OCI-LY3 (cell line): ENCODE data around the gene HSPA12A.

Source experiments
- H2AFZ ChIP-seq: fragments of 200-600, 300-600 bp; shearing (Covaris generic); 2 replicates; pipeline ENCODE4 v1.6.0; 2014; ENCODE audit warnings: antibody characterized with exemption, low read depth, low read length
- H3K27ac ChIP-seq: fragments of 200-600, 300-600 bp; sonication (generic); 2 replicates; pipeline ENCODE4 v1.5.1; 2014; ENCODE audit warnings: mild to moderate bottlenecking, low read length, moderate library complexity, mixed read lengths
- H3K27me3 ChIP-seq: fragments of 200-600, 300-600 bp; sonication (generic); 2 replicates; pipeline ENCODE4 v1.6.1; 2014; ENCODE audit warnings: low read depth, low read length, mixed read lengths
- H3K36me3 ChIP-seq: fragments of 200-600, 300-600 bp; sonication (generic); replicated peaks from 2 replicates; pipeline ENCODE3; 2014; ENCODE audit warnings: low read depth, low read length, mixed read lengths
- H3K4me1 ChIP-seq: fragments of 300-600, 200-600 bp; sonication (generic); 2 replicates; pipeline ENCODE4 v1.6.1; 2014; ENCODE audit warnings: low read length, mixed read lengths
- H3K4me2 ChIP-seq: fragments of 200-600, 300-600 bp; sonication (generic); 2 replicates; pipeline ENCODE4 v1.6.1; 2014; ENCODE audit warnings: low read length, mixed read lengths
- H3K4me3 ChIP-seq: fragments of 300-600, 200-600 bp; sonication (generic); 2 replicates; pipeline ENCODE4 v1.5.1; 2014; ENCODE audit warnings: antibody characterized with exemption, mild to moderate bottlenecking, low read length, moderate library complexity
- H3K79me2 ChIP-seq: fragments of 300-600, 200-600 bp; shearing (Covaris generic); 2 replicates; pipeline ENCODE4 v1.6.1; 2014; ENCODE audit warnings: mild to moderate bottlenecking, low read length, mixed read lengths
- H3K9ac ChIP-seq: fragments of 300-600, 200-600 bp; shearing (Covaris generic); 2 replicates; pipeline ENCODE4 v1.6.0; 2014; ENCODE audit warnings: mild to moderate bottlenecking, low read length, moderate library complexity
- H3K9me3 ChIP-seq: fragments of 200-600, 300-600 bp; shearing (Covaris generic); 2 replicates; pipeline ENCODE4 v1.6.1; 2014; ENCODE audit warnings: low read length, mixed read lengths; ENCODE audit not compliant: insufficient read depth
- H4K20me1 ChIP-seq: fragments of 200-600, 300-600 bp; sonication (generic); 2 replicates; pipeline ENCODE4 v1.6.1; 2016; ENCODE audit warnings: low read length, mixed read lengths; ENCODE audit not compliant: insufficient read depth
- CTCF ChIP-seq: fragments of 200-600, 300-600 bp; sonication (generic); IDR thresholded peaks from 2 replicates; pipeline ENCODE4 v1.5.1; 2014; ENCODE audit warnings: antibody characterized with exemption, low read length, low read depth
- EZH2phosphoT487 ChIP-seq: fragments of 200-600 bp; shearing (Covaris generic); IDR thresholded peaks from 2 replicates; pipeline ENCODE4 v1.6.1; 2018; ENCODE audit warnings: antibody characterized with exemption, mixed run types, low read depth

The HSPA12A gene

GRCh38 chr10:116752563-116752962 is 10.2 kb upstream of the HSPA12A start:
- Histone ChIP-seq H3K4me2 (no peak overlapping the region), H3K36me3 (no peaks in the 10 kb centered on the region), H2AFZ (no peak overlapping the region), H3K9ac (no peak overlapping the region), H3K27ac (no peak overlapping the region), H3K9me3 (no peaks in the 10 kb centered on the region), H3K4me1 (no peaks in the 10 kb centered on the region), H3K79me2 (no peaks in the 10 kb centered on the region), H4K20me1 (no peaks in the 10 kb centered on the region), H3K27me3 (no peaks in the 10 kb centered on the region), H3K4me3 (no peak overlapping the region)
- no peak for TF ChIP-seq EZH2phosphoT487
- no peak for TF ChIP-seq CTCF

- H3K9ac ChIP-seq: no peak overlapping the region
- TF ChIP-seq CTCF (no peak), EZH2phosphoT487 (no peak)
- H3K27me3 ChIP-seq: no peaks in the 10 kb centered on the region
- no peak overlapping the region for H2AFZ ChIP-seq
- no peaks in the 10 kb centered on the region for H3K4me1 ChIP-seq
- no peak overlapping the region for H3K4me2 ChIP-seq
- no peaks in the 10 kb centered on the region for H3K36me3 ChIP-seq
- no peaks in the 10 kb centered on the region for H4K20me1 ChIP-seq
- no peaks in the 10 kb centered on the region for H3K9me3 ChIP-seq
- H3K27ac ChIP-seq: no peak overlapping the region
- H3K79me2 ChIP-seq: no peaks in the 10 kb centered on the region
- no peak overlapping the region for H3K4me3 ChIP-seq
Observed at GRCh38 chr10:116748471-116748870, 6.1 kb upstream of the HSPA12A start.

GRCh38 chr10:116748041-116748440 is 5.7 kb upstream of the HSPA12A start:
- H3K4me3 ChIP-seq: no peak overlapping the region
- H3K27me3 ChIP-seq: no peaks in the 10 kb centered on the region
- no peak overlapping the region for H2AFZ ChIP-seq

GRCh38 chr10:116747325-116747724 is 5.0 kb upstream of the HSPA12A start:
- TF ChIP-seq EZH2phosphoT487 (no peak), CTCF (no peak)
- H3K27me3 ChIP-seq: no peaks in the 10 kb centered on the region
- H2AFZ ChIP-seq: no peak overlapping the region
- no peak overlapping the region for H3K4me2 ChIP-seq
- no peaks in the 10 kb centered on the region for H4K20me1 ChIP-seq
- H3K27ac ChIP-seq: no peak overlapping the region
- no peak overlapping the region for H3K4me3 ChIP-seq
- H3K9me3 ChIP-seq: no peaks in the 10 kb centered on the region
- no peak overlapping the region for H3K9ac ChIP-seq
- no peaks in the 10 kb centered on the region for H3K4me1 ChIP-seq
- no peaks in the 10 kb centered on the region for H3K79me2 ChIP-seq
- H3K36me3 ChIP-seq: no peaks in the 10 kb centered on the region

More at GRCh38 chr10:116748041-116748440, 5.7 kb upstream of the HSPA12A start:
- Histone ChIP-seq H3K4me1 (no peaks in the 10 kb centered on the region), H3K27ac (no peak overlapping the region), H4K20me1 (no peaks in the 10 kb centered on the region), H3K4me2 (no peak overlapping the region), H3K36me3 (no peaks in the 10 kb centered on the region), H3K9ac (no peak overlapping the region), H3K79me2 (no peaks in the 10 kb centered on the region), H3K9me3 (no peaks in the 10 kb centered on the region)
- TF ChIP-seq EZH2phosphoT487: no peak
- no peak for TF ChIP-seq CTCF
